ENCODE data around the gene FGL2.
"Not testable (repeated sequence)": the region's sequence is repeated elsewhere in the genome, so short reads cannot be mapped to it uniquely, and the experiment has no call there.

FGL2 gene

DNA sequence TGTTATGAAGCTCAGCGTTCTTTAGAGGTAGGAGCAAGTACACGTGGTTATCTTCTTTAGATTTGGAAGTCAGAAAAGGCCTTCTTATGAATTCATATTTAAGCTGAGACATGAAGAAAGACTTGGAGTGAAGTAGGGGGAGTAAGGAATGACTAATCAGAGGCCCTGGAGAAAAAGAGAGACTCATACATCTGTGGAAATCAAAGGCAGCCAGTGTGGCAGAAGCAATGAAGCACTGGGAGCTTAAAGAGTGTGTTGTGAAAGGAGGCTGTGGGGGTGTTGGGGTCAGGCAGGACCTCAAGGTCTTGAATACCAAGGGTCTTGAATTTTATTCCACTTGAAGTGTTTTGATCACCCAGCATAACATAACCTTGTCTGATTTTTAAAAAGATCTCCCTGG is 35.7 kb upstream of the FGL2 start:
- Histone ChIP-seq H3K9ac (ENCODE audit: low read depth, low read length) (no peak overlapping the region), H3K27ac (ENCODE audit: low read depth, low read length) (no peak overlapping the region)
- 93% methylated on average over 2 of the region's 2 CpGs for WGBS

DNA sequence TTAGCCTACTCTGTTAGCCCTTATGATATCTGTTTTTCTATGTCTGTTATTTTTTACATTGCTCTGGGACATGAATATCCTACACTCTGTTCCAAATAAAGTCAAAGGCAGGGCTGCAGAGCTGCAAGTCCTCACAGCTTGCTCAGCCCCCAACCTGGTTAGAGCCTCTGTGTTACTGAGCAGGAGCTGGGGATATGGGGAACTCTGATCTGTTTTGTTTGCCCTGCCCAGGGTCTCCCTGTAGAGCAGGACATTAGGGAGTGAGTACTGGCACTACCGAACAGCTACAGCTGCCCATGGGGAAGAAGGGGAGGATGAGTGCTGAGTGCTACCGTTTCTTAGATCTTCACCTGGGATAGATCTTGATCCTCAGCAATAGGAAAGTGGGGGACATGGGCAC is 32.8 kb upstream of the FGL2 start:
- no peaks in the 10 kb centered on the region for H3K9me3 ChIP-seq (ENCODE audit: insufficient read depth, low read depth, low read length)
- no peak overlapping the region for H3K27ac ChIP-seq (ENCODE audit: low read depth, low read length)
- no peaks in the 10 kb centered on the region for H3K27me3 ChIP-seq (ENCODE audit: insufficient read depth, low read length)
- H3K36me3 ChIP-seq (ENCODE audit: insufficient read depth, low read length): no peaks in the 10 kb centered on the region
- no peak overlapping the region for H3K9ac ChIP-seq (ENCODE audit: low read depth, low read length)
- no peak overlapping the region for H3K4me3 ChIP-seq (ENCODE audit: low read length)
- WGBS: 89% methylated on average over 2 of the region's 2 CpGs
- no peaks in the 10 kb centered on the region for H3K4me1 ChIP-seq (ENCODE audit: insufficient read depth, low read length)

More for the DNA sequence above, 35.7 kb upstream of the FGL2 start:
- no peaks in the 10 kb centered on the region for H3K9me3 ChIP-seq (ENCODE audit: insufficient read depth, low read depth, low read length)
- no peaks in the 10 kb centered on the region for H3K4me1 ChIP-seq (ENCODE audit: insufficient read depth, low read length)
- no peaks in the 10 kb centered on the region for H3K27me3 ChIP-seq (ENCODE audit: insufficient read depth, low read length)
- H3K4me3 ChIP-seq (ENCODE audit: low read length): no peak overlapping the region
- H3K36me3 ChIP-seq (ENCODE audit: insufficient read depth, low read length): no peaks in the 10 kb centered on the region

DNA sequence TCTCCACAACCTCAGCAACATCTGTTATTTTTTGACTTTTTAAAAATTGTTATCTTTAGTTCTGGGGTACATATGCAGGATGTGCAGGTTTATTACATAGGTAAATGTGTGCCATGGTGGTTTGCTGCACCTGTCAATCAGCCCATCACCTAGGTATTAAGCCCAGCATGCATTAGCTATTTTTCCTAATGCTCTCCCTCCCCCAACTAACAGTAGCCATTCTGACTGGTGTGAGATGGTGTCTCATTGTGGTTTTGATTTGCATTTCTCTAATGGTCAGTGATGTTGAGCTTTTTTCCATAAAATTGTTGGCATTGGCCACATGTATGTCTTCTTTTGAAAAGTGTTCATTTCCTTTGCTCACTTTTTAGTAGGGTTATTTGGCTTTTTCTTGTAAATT is 29.2 kb upstream of the FGL2 start:
- H3K4me1 ChIP-seq (ENCODE audit: insufficient read depth, low read length); H3K27ac ChIP-seq (ENCODE audit: low read depth, low read length); H3K9ac ChIP-seq (ENCODE audit: low read depth, low read length); H3K27me3 ChIP-seq (ENCODE audit: insufficient read depth, low read length); H3K4me3 ChIP-seq (ENCODE audit: low read length); H3K9me3 ChIP-seq (ENCODE audit: insufficient read depth, low read depth, low read length); H3K36me3 ChIP-seq (ENCODE audit: insufficient read depth, low read length): not testable (repeated sequence)

DNA sequence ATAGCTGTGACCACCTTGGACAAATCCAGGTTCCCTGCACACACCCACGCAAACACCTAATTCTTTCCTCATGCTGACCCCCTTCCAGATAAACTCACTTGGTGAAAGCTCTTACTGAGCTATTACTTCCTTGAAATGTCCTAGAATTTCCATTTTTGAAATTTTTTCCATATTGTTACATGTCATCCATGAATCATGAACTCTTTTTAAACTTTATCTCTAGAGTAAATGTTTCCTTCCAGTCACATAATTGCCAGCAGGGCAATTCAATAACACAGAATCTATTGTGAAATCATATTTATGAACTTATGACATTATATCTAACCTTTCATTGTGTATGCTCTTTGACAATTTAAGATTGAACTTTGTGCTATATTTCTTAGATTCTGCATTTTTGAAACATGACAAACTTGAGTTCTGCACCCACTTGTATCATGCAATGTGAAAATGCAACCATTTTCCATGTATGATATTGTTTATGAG is 26.8 kb upstream of the FGL2 start:
- 93% methylated on average over 1 of the region's 1 CpG for WGBS
- no peak overlapping the region for H3K9ac ChIP-seq (ENCODE audit: low read depth, low read length)
- H3K27ac ChIP-seq (ENCODE audit: low read depth, low read length): no peak overlapping the region
- no peaks in the 10 kb centered on the region for H3K36me3 ChIP-seq (ENCODE audit: insufficient read depth, low read length)
- no peaks in the 10 kb centered on the region for H3K27me3 ChIP-seq (ENCODE audit: insufficient read depth, low read length)
- H3K9me3 ChIP-seq (ENCODE audit: insufficient read depth, low read depth, low read length): no peaks in the 10 kb centered on the region
- H3K4me3 ChIP-seq (ENCODE audit: low read length): no peak overlapping the region
- H3K4me1 ChIP-seq (ENCODE audit: insufficient read depth, low read length): no peaks in the 10 kb centered on the region

DNA sequence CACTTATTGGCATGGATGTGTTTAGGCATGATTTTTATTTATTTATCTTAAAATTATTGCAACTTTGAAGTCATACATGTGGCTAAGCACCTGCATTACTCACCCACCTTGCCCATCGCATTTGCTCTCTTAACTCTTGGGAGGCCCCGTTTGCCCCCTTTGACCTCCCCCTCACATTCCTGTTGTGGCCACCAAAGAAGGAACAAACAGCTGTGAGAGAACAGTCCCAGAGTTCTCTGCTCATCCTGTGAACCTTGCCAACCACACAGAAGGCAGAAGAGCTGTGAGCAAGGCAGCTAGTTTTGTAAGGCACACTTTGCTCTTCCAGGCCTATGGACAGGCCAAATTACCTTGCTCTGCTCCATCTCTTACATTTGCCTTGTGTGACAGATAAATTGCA is 23.6 kb upstream of the FGL2 start:
- no peak overlapping the region for H3K4me3 ChIP-seq (ENCODE audit: low read length)
- peaks cover 12% of the 10 kb centered on the region for H3K9me3 ChIP-seq (ENCODE audit: insufficient read depth, low read depth, low read length)
- H3K36me3 ChIP-seq (ENCODE audit: insufficient read depth, low read length): no peaks in the 10 kb centered on the region
- no peak overlapping the region for H3K27ac ChIP-seq (ENCODE audit: low read depth, low read length)
- no peaks in the 10 kb centered on the region for H3K4me1 ChIP-seq (ENCODE audit: insufficient read depth, low read length)
- 87% methylated on average over 2 of the region's 2 CpGs for WGBS
- no peak overlapping the region for H3K9ac ChIP-seq (ENCODE audit: low read depth, low read length)
- H3K27me3 ChIP-seq (ENCODE audit: insufficient read depth, low read length): no peaks in the 10 kb centered on the region

DNA sequence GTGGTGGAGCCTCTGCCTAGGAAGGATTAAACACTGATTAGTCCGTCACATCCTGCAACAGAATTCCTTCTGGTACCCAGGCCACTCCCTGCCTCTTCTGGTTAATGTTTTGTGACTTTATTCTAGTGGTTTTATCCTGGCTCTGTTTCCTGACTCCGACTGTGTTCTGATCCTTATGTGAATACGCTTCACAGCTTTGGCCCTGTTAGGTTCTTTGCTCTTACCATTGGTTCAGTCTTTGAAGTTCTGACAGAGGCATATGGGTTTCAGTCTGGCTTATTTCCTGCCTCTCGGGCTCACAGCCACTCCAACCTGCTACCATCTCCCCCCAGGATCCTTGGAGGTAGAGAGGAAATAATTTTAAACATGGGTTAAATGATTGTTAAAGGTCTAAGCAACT is 23.2 kb upstream of the FGL2 start:
- WGBS: 88% methylated on average over 3 of the region's 4 CpGs
- no peak overlapping the region for H3K27ac ChIP-seq (ENCODE audit: low read depth, low read length)

DNA sequence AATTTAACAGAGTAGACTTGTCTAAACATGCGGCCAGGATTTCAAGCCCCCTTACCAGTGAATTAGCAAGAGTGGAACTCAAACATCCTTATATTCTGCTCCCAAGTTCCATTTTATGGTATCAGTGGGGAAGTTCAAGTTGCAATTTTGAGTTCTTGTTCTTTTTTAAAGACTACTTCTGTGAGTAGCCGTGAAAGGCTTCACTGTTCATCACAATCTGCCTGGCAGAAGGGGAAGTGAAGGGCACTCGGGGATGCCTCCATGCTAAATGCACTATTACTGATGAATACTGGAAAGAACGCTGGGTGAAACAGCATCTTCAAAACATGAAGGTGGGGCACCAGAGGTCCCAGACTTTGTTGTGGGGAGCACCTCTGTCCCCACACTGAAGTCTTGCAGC is 22.4 kb upstream of the FGL2 start:
- Histone ChIP-seq H3K36me3 (ENCODE audit: insufficient read depth, low read length) (no peaks in the 10 kb centered on the region), H3K27me3 (ENCODE audit: insufficient read depth, low read length) (no peaks in the 10 kb centered on the region), H3K4me1 (ENCODE audit: insufficient read depth, low read length) (no peaks in the 10 kb centered on the region), H3K9ac (ENCODE audit: low read depth, low read length) (no peak overlapping the region), H3K9me3 (ENCODE audit: insufficient read depth, low read depth, low read length) (peaks cover 12% of the 10 kb centered on the region), H3K4me3 (ENCODE audit: low read length) (no peak overlapping the region), H3K27ac (ENCODE audit: low read depth, low read length) (no peak overlapping the region)
- WGBS: 92% methylated on average over 3 of the region's 4 CpGs

More for the DNA sequence above, 23.2 kb upstream of the FGL2 start:
- Histone ChIP-seq H3K4me1 (ENCODE audit: insufficient read depth, low read length) (no peaks in the 10 kb centered on the region), H3K9ac (ENCODE audit: low read depth, low read length) (no peak overlapping the region), H3K9me3 (ENCODE audit: insufficient read depth, low read depth, low read length) (peaks cover 12% of the 10 kb centered on the region), H3K27me3 (ENCODE audit: insufficient read depth, low read length) (no peaks in the 10 kb centered on the region), H3K36me3 (ENCODE audit: insufficient read depth, low read length) (no peaks in the 10 kb centered on the region), H3K4me3 (ENCODE audit: low read length) (no peak overlapping the region)

DNA sequence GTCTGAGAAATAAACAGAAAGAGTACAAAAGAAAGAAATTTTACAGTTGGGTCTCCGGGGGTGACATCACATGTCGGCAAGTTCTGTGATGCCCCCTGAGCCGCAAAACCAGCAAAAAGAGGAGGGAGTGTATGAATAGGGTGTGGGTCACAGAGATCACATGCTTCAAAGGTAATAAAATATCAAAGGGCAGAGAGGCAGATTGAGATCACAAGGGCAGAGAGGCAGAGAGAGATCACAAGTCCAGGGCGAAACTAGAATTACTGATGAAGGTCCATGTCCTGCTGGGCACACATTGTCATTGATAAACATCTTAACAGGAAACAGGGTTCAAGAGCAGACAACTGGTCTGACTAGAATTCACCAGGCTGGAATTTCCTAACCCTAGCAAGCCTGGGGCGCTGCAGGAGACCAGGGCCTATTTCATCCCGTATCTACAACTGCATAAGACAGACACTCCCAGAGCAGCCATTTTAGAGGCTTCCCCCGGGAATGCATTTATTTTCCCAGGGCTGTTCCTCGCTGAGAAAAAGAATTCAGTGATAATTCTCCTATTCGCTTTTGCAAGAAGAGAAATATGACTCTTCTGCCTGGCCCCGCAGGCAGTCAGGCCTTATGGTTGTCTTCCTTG is 20.2 kb upstream of the FGL2 start:
- peaks cover 12% of the 10 kb centered on the region for H3K9me3 ChIP-seq (ENCODE audit: insufficient read depth, low read depth, low read length)
- not testable (repeated sequence) for H3K9ac ChIP-seq (ENCODE audit: low read depth, low read length); H3K27me3 ChIP-seq (ENCODE audit: insufficient read depth, low read length); H3K36me3 ChIP-seq (ENCODE audit: insufficient read depth, low read length); H3K4me1 ChIP-seq (ENCODE audit: insufficient read depth, low read length); H3K27ac ChIP-seq (ENCODE audit: low read depth, low read length); H3K4me3 ChIP-seq (ENCODE audit: low read length)
- 94% methylated on average over 10 of the region's 10 CpGs for WGBS

DNA sequence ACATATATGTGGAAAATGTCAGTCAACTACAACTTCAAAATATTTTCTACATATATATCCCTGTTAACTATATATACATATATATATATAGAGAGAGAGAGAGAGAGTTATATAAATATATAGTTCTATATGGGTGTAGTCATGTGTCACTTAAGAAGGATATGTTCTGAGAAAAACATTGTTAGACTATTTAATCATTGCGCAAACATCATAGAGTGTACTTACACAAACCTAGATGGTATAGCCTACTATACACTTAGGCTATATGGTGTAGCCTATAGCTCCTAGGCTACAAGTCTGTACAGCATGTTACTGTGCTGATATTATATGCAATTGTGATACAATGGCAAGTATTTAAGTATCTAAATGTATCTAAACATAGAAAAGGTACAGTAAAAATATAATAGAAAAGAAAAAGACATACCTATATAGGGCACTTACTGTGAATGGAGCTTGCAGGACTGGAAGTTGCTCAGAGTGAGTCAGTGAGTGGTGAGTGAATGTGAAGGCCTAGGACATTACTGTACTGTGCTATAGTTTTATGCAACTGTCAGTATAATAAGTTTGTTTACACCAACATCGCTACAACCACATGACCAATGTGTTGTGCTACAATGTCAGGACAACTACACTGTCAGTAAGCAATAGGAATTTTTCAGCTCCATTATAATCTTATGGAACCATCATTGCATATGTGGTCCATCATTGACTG is 18.0 kb upstream of the FGL2 start:
- H3K9ac ChIP-seq (ENCODE audit: low read depth, low read length): no peak overlapping the region
- no peak overlapping the region for H3K4me3 ChIP-seq (ENCODE audit: low read length)
- no peak overlapping the region for H3K27ac ChIP-seq (ENCODE audit: low read depth, low read length)
- no peaks in the 10 kb centered on the region for H3K4me1 ChIP-seq (ENCODE audit: insufficient read depth, low read length)
- no peaks in the 10 kb centered on the region for H3K27me3 ChIP-seq (ENCODE audit: insufficient read depth, low read length)
- H3K36me3 ChIP-seq (ENCODE audit: insufficient read depth, low read length): no peaks in the 10 kb centered on the region
- peaks cover 12% of the 10 kb centered on the region for H3K9me3 ChIP-seq (ENCODE audit: insufficient read depth, low read depth, low read length)
- 100% methylated on average over 1 of the region's 2 CpGs for WGBS

DNA sequence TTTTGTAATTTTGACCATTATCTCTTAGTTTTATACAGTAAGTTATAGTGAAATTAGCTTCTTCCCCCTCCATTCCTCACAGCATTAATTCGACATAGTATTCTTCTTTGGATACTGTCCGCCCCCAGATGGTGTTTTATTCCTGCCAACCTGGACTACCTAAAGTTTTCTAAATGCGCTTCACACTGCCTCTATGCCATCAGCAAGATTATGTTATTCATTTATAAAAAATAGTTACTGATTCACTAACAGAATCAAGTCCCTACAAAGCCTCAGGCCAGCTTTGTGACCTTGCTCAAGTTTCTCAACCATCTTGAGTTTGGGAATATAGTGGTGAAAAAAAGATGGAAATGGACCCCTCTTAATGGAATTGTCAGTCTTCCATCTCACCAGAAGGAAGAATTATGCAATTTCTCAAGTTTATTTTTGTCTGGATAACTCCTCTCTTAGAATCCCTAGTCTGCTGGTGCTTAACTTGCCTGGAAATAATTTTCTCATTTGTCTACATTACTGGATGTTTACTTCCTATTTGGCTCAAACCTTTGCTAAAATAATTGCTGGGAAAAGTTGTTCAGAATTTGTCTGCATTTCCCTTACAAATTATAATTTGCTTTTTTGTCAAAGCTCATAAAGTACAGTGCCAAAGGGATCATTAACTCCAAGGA is 16.7 kb upstream of the FGL2 start:
- Histone ChIP-seq H3K27me3 (ENCODE audit: insufficient read depth, low read length) (no peaks in the 10 kb centered on the region), H3K27ac (ENCODE audit: low read depth, low read length) (no peak overlapping the region), H3K36me3 (ENCODE audit: insufficient read depth, low read length) (no peaks in the 10 kb centered on the region), H3K9ac (ENCODE audit: low read depth, low read length) (no peak overlapping the region), H3K9me3 (ENCODE audit: insufficient read depth, low read depth, low read length) (peaks cover 17% of the 10 kb centered on the region), H3K4me3 (ENCODE audit: low read length) (no peak overlapping the region), H3K4me1 (ENCODE audit: insufficient read depth, low read length) (no peaks in the 10 kb centered on the region)
- WGBS: 91% methylated on average over 3 of the region's 3 CpGs

DNA sequence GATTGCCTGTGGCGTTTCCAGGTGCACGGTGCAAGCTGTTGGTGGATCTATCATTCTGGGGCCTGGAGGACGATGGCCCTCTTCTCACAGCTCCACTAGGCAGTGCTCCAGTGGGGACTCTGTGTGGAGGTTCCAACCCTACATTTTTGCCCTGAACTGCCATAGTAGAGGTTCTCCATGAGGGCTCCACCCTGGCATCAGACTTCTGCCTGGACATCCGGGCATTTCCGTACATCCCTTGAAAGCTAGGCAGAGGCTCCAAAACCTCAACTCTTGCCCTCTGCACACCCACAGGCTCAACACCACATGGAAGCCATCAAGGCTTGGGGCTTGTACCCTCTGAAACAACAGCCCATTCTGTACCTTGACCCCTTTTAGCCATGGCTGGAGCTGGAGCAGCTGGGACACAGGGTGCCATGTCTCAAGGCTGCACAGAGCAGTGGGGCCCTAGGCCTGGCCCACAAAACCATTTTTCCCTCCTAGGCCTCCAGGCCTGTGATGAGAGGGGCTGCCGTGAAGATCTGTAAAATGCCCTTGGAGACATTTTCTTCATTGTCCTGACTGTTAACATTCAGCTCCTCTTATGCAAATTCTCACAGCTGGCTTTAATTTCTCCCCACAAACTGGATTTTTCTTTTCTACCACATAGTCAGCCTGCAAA is 10.0 kb upstream of the FGL2 start:
- Histone ChIP-seq H3K27ac (ENCODE audit: low read depth, low read length) (no peak overlapping the region), H3K36me3 (ENCODE audit: insufficient read depth, low read length) (no peaks in the 10 kb centered on the region), H3K4me1 (ENCODE audit: insufficient read depth, low read length) (no peaks in the 10 kb centered on the region), H3K9me3 (ENCODE audit: insufficient read depth, low read depth, low read length) (peaks cover 31% of the 10 kb centered on the region), H3K9ac (ENCODE audit: low read depth, low read length) (no peak overlapping the region), H3K27me3 (ENCODE audit: insufficient read depth, low read length) (no peaks in the 10 kb centered on the region), H3K4me3 (ENCODE audit: low read length) (no peak overlapping the region)
- WGBS: 93% methylated on average over 6 of the region's 6 CpGs
